CD8-positive, alpha-beta memory T cell (primary cell): ENCODE data around the gene BEND5. TPM values are rescaled to one million over a fixed set of nuclear protein-coding genes. Genes with fewer than 3 reads are reported as not detected.

Source experiments
- CTCF ChIA-PET: fragments of 350-600 bp; sonication (Branson Sonifier 250); formaldehyde crosslinking; loops from one replicate; lab custom pipeline; 2021; ENCODE audit warnings: antibody characterized with exemption; lab: Charles Lee
- POLR2A ChIA-PET: fragments of 350-600 bp; sonication (Branson Sonifier 250); formaldehyde crosslinking; loops from one replicate; lab custom pipeline; 2021; ENCODE audit warnings: antibody characterized with exemption; lab: Charles Lee
- DNase-seq, 5 donors: peaks; one replicate each; pipeline versions ENCODE4 v3.0.0 to v3.0.0-alpha.2; 2020 to 2022; ENCODE audit warnings: mixed read lengths in 1 of 5
- H3K27ac ChIP-seq: one replicate; pipeline ENCODE4 v1.7.0; 2013; ENCODE audit warnings: low read depth, mild to moderate bottlenecking, low read length, moderate library complexity
- H3K27me3 ChIP-seq: 2 replicates; pipeline ENCODE4 v1.7.0; 2013; ENCODE audit warnings: low read length, mild to moderate bottlenecking; ENCODE audit not compliant: insufficient read depth, poor library complexity, severe bottlenecking
- H3K36me3 ChIP-seq: 2 replicates; pipeline ENCODE4 v1.7.0; 2013; ENCODE audit warnings: mild to moderate bottlenecking, low read length, moderate library complexity; ENCODE audit not compliant: insufficient read depth
- H3K4me1 ChIP-seq: 2 replicates; pipeline ENCODE4 v1.7.0; 2013; ENCODE audit warnings: mild to moderate bottlenecking, low read length, moderate library complexity; ENCODE audit not compliant: insufficient read depth
- H3K4me3 ChIP-seq: 2 replicates; pipeline ENCODE4 v1.7.0; 2013; ENCODE audit warnings: mild to moderate bottlenecking, low read length
- H3K9me3 ChIP-seq: 2 replicates; pipeline ENCODE4 v1.7.0; 2013; ENCODE audit warnings: mild to moderate bottlenecking, low read length
- H3K27ac Mint-ChIP-seq, 8 donors: one replicate each; pipeline ENCODE4 v1.8.0; 2020 to 2021; ENCODE audit warnings: mixed read lengths in 8 of 8, mild to moderate bottlenecking in 6 of 8, inconsistent platforms in 3 of 8, moderate library complexity in 3 of 8
- H3K27me3 Mint-ChIP-seq, 2 donors: one replicate each; pipeline ENCODE4 v1.8.0; 2020 to 2021; ENCODE audit warnings: mixed read lengths in 2 of 2, mild to moderate bottlenecking in 1 of 2, moderate library complexity in 1 of 2
- H3K36me3 Mint-ChIP-seq, 3 donors: one replicate each; pipeline ENCODE4 v1.8.0; 2020 to 2021; ENCODE audit warnings: mixed read lengths in 3 of 3, inconsistent platforms in 1 of 3, mild to moderate bottlenecking in 1 of 3
- H3K4me1 Mint-ChIP-seq, 3 donors: one replicate each; pipeline ENCODE4 v1.8.0; 2020 to 2021; ENCODE audit warnings: mixed read lengths in 3 of 3, inconsistent platforms in 1 of 3, mild to moderate bottlenecking in 1 of 3
- H3K4me3 Mint-ChIP-seq, 7 donors: one replicate each; pipeline ENCODE4 v1.8.0; 2020 to 2021; ENCODE audit warnings: mixed read lengths in 7 of 7, mild to moderate bottlenecking in 6 of 7, moderate library complexity in 4 of 7, inconsistent platforms in 2 of 7
- H3K9me3 Mint-ChIP-seq, 5 donors: one replicate each; pipeline ENCODE4 v1.8.0; 2020 to 2022; ENCODE audit warnings: mixed read lengths in 5 of 5, mild to moderate bottlenecking in 3 of 5, moderate library complexity in 2 of 5, inconsistent platforms in 1 of 5
- polyA plus RNA-seq: library from polyadenylated mRNA; unstranded; fragments of 300-500 nt; fragmentation: Illumina TruSeq; gene quantifications from one replicate; pipeline ENCODE4 v1.2.3, GENCODE V29; 2021
- total RNA-seq, 2 experiments: library from RNA; stranded (reverse); gene quantifications; one replicate each; pipeline ENCODE4 v1.2.3, GENCODE V29; 2021

The BEND5 gene
- total and polyA plus RNA-seq, 3 experiments from 2014 or later = 0.55 to 3.1 (median 1.1) TPM

DNA sequence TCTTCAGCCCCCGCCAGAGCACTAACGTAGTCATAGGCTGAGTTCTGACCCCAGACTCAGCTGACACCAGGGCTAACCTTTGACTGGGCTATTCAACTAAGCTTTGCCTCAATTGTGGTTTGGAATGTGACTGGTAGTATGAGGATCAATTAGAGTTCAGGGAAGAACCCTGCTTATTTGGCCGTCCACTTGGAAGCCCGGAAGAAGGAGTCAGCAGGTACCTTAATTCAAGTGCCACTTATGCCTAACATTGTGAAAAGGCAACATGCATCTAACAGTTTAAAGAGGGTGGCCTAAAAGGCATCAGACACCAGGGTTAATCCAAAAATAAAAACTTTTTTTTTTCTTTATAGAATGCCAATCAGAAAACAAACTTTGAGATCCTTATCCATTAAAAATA is 92.3 kb downstream of the BEND5 start:
- Mint-ChIP-seq H3K4me3 (no peak overlapping the region), H3K4me1 (no peaks in the 10 kb centered on the region), H3K27me3 (no peaks in the 10 kb centered on the region), H3K27ac (no peak overlapping the region), H3K36me3 (no peaks in the 10 kb centered on the region), H3K9me3 (no peaks in the 10 kb centered on the region)
- no peak for DNase-seq
- ChIA-PET POLR2A (no interaction called here), CTCF (no interaction called here)
- H3K4me3 ChIP-seq = no peak overlapping the region
- H3K36me3 ChIP-seq = no peaks in the 10 kb centered on the region
- H3K4me1 ChIP-seq = no peaks in the 10 kb centered on the region
- no peak overlapping the region for H3K27ac ChIP-seq
- no peaks in the 10 kb centered on the region for H3K27me3 ChIP-seq
- no peaks in the 10 kb centered on the region for H3K9me3 ChIP-seq

DNA sequence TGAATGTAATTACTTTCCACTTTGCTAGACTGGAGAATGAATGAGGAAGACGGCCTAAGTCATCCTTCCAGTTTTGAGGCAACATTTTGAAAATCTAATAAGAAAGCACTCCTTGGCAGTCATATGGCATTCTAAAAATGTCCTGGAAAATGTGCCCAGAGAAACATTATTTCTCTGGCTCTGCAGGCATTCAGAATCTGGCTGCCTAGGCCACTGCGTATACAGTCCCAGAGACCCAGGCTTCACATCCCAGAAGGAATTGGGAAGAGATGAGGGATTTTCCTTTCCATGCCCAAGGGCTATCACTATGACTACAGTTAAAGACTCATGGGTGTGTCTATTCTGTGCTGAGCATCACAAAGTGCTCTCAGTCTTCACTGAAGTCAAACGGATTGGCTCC is 92.9 kb downstream of the BEND5 start:
- Mint-ChIP-seq H3K4me3 (no peak overlapping the region), H3K4me1 (no peaks in the 10 kb centered on the region), H3K27me3 (no peaks in the 10 kb centered on the region), H3K27ac (no peak overlapping the region), H3K36me3 (no peaks in the 10 kb centered on the region), H3K9me3 (no peaks in the 10 kb centered on the region)
- no peaks in the 10 kb centered on the region for H3K36me3 ChIP-seq
- no peaks in the 10 kb centered on the region for H3K9me3 ChIP-seq
- no peaks in the 10 kb centered on the region for H3K4me1 ChIP-seq
- POLR2A ChIA-PET = no interaction called here
- no peak for DNase-seq
- no peak overlapping the region for H3K4me3 ChIP-seq
- CTCF ChIA-PET = no interaction called here
- no peaks in the 10 kb centered on the region for H3K27me3 ChIP-seq
- H3K27ac ChIP-seq = no peak overlapping the region

DNA sequence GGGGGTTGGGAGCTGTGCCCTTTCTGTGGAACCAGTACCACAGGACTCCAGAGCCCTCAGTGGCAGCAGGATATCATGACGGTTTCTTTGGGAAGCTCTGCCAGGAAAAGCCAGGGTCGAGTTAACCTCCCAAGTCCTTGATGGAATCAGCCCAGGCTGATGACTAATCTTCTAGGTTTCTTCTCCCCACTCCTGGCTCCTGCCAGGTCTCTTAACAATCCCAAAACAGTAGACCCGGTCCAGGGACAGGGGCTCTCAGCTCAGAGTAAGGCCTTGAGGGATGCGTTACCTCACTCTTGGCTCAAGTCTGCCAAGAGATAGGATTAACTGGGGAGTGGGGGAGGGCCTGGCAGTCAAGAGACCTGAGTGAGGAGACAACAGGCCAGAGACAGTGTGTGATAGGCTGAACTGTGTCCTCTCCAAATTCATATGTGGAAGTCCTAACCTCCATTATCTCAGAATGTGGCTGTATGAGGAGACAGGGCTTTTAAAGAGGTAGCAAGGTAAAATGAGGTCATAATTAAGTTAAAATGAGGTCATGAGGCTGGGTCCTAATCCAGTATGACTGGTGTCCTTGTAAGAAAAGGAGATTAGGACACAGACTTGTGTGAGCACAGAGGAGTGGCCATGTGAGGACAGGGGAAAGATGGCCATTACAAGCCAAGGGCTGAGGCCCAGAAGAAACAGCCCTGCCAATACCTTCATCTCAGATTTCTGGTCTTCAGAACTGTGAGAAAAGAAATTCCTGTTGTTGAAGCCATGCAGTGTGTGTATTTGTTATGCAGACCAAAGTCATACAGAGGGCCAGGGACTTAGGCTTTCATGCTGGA is 95.0 kb downstream of the BEND5 start:
- Histone ChIP-seq H3K27me3 (no peaks in the 10 kb centered on the region), H3K4me1 (no peaks in the 10 kb centered on the region), H3K27ac (no peak overlapping the region), H3K36me3 (no peaks in the 10 kb centered on the region), H3K4me3 (no peak overlapping the region), H3K9me3 (no peaks in the 10 kb centered on the region)
- Mint-ChIP-seq H3K4me3 (no peak overlapping the region), H3K27ac (no peak overlapping the region), H3K4me1 (peaks cover 0 to 3% (median 0%) of the 10 kb centered on the region in 3 donors), H3K36me3 (no peaks in the 10 kb centered on the region), H3K9me3 (no peaks in the 10 kb centered on the region), H3K27me3 (peaks cover 0 to 9% of the 10 kb centered on the region in 2 donors)
- no peak for DNase-seq
- CTCF ChIA-PET = no interaction called here
- POLR2A ChIA-PET = no interaction called here

DNA sequence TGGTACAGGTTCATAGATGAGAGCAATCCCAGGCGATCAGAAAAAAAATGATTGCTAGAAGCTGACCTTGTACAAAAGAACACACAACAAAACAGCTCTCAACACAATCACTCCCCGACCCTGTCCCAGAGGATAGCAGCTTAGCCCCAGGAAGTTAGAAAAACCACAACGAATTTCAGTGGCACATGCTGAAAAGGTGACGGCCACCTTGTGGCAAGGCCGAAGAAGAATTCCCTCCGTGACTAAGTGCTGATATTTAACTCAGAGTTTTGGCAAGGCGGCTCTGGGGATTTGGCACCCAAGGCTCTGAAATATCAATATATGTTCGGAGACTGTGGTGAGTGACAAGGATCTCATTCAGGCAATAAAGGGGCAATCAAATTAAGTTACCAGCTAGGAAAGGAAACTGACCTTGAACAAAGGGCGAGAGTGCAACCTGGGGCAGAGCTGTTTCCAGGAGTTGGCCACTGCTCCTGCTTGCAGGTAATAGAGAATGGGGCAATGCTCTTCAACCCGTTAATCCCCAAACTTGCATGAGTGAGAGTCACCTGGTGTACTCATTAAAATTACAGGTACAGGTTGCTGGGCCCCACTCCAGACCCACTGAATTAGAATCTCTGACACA is 96.2 kb downstream of the BEND5 start:
- Histone ChIP-seq H3K36me3 (no peaks in the 10 kb centered on the region), H3K27me3 (no peaks in the 10 kb centered on the region), H3K4me1 (no peaks in the 10 kb centered on the region), H3K4me3 (no peak overlapping the region), H3K27ac (no peak overlapping the region), H3K9me3 (no peaks in the 10 kb centered on the region)
- DNase-seq = no peak
- Mint-ChIP-seq H3K9me3 (no peaks in the 10 kb centered on the region), H3K27me3 (peaks cover 0 to 10% of the 10 kb centered on the region in 2 donors), H3K27ac (no peak overlapping the region), H3K36me3 (no peaks in the 10 kb centered on the region), H3K4me3 (no peak overlapping the region), H3K4me1 (peaks cover 0 to 3% (median 0%) of the 10 kb centered on the region in 3 donors)
- CTCF ChIA-PET = no interaction called here
- POLR2A ChIA-PET = no interaction called here

DNA sequence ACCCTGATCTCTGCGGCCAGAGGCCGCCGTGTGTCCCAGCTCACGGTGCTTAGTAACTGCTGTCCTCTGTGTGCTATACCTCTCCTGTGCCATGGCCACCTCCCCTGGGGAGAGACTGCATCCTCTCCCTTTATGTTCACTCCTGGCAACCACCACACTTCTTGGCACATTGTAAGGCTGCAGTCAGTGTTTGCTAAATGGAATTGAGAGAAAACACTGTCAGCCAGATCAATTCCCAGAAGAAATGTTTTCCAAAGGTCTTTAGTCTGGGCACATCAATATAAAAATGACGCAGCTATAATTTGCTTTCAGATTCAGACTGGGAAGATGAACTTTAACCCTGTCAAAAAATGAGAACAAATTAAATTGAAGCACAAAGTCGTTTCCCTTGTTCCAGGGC is 96.8 kb downstream of the BEND5 start:
- H3K27me3 ChIP-seq = no peaks in the 10 kb centered on the region
- H3K27ac Mint-ChIP-seq = no peak overlapping the region
- no peak for DNase-seq
- no peaks in the 10 kb centered on the region for H3K36me3 Mint-ChIP-seq
- no peaks in the 10 kb centered on the region for H3K9me3 ChIP-seq
- no peak overlapping the region for H3K27ac ChIP-seq
- no peaks in the 10 kb centered on the region for H3K9me3 Mint-ChIP-seq
- no peak overlapping the region for H3K4me3 Mint-ChIP-seq
- H3K4me3 ChIP-seq = no peak overlapping the region
- ChIA-PET POLR2A (no interaction called here), CTCF (no interaction called here)
- peaks cover 2 to 17% of the 10 kb centered on the region in 2 donors for H3K27me3 Mint-ChIP-seq
- H3K4me1 ChIP-seq = no peaks in the 10 kb centered on the region
- peaks cover 0 to 3% (median 0%) of the 10 kb centered on the region in 3 donors for H3K4me1 Mint-ChIP-seq
- H3K36me3 ChIP-seq = no peaks in the 10 kb centered on the region

DNA sequence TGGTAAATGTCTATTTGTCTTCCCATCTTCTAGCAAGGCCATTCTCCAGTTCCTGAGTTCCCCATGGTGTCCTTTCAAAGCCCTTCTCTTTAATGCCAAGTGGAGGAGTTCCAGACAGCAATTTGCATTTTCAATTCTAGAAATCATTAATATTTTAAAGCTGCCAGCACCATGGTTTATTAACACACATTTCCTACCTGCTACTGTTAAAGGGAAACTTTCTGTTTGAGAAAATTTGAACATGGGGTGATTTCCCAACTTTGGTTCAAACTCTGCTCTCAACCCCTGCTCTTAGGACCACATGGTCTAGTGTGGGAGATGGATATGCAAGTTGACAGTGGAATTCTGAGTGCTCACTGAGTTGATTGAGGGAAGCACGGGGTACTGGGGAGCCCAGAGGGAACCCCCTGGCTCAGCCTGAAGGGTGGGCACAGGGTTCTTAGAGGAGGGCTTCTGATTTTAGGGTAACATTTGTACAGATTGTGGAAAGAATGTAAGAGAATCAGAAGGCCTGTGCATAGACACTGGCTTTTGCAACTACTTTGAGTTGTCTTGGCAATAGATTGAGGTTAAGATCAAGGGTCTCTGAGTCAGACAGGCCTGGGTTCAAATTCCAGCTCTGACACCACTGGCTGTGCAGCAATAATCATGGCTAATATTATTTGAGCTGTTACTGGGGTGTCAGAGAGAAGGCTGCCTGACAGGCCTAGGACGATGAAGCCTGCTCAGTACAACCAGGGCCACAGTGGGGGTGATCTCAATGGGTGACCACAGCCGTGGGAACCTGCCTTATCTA is 97.8 kb downstream of the BEND5 start:
- Mint-ChIP-seq H3K36me3 (no peaks in the 10 kb centered on the region), H3K4me1 (peaks cover 0 to 3% (median 0%) of the 10 kb centered on the region in 3 donors), H3K27ac (no peak overlapping the region), H3K4me3 (no peak overlapping the region), H3K9me3 (no peaks in the 10 kb centered on the region), H3K27me3 (peaks cover 6 to 26% of the 10 kb centered on the region in 2 donors)
- Histone ChIP-seq H3K4me1 (no peaks in the 10 kb centered on the region), H3K9me3 (no peaks in the 10 kb centered on the region), H3K27me3 (no peaks in the 10 kb centered on the region), H3K4me3 (no peak overlapping the region), H3K27ac (no peak overlapping the region), H3K36me3 (no peaks in the 10 kb centered on the region)
- DNase-seq = no peak
- CTCF ChIA-PET = no interaction called here
- POLR2A ChIA-PET = no interaction called here
